GM12864 (cell line): ENCODE data around the gene KREMEN1.

Experiments used
- DNase-seq: peaks from one replicate; pipeline ENCODE4 v3.0.0-alpha.2; 2011; ENCODE audit warnings: low read depth
- H3K4me3 ChIP-seq: 2 replicates; pipeline ENCODE4 v1.5.1; 2011; ENCODE audit warnings: mild to moderate bottlenecking, low read depth, low read length, control low read depth
- CTCF ChIP-seq: IDR thresholded peaks from 2 replicates; pipeline ENCODE4 v1.5.1; 2011; ENCODE audit warnings: low read depth, mild to moderate bottlenecking, moderate library complexity, low read length, control low read depth, inconsistent platforms; ENCODE audit errors: missing control alignments

The KREMEN1 gene

GRCh38 chr22:29060931-29061330 lies 11.9 kb upstream of the KREMEN1 start:
- TF ChIP-seq CTCF, result no peak
- no peak for DNase-seq
- H3K4me3 ChIP-seq, result no peak overlapping the region

GRCh38 chr22:29061773-29062172 lies 11.1 kb upstream of the KREMEN1 start, which contains the start of gene C22orf31:
TSS of gene C22orf31 (minus strand) at chr22:29061831. CDS start at chr22:29061792, 39 bp downstream.
- no peak within 1 kb of the TSS for H3K4me3 ChIP-seq
- TF ChIP-seq CTCF, result no peak
- no peak for DNase-seq

- no peak for DNase-seq
- TF ChIP-seq CTCF, result no peak
- H3K4me3 ChIP-seq, result no peak overlapping the region
Measured at GRCh38 chr22:29062286-29062821, 10.5 kb upstream of the KREMEN1 start.

- no peak overlapping the region for H3K4me3 ChIP-seq
- TF ChIP-seq CTCF, result no peak
- no peak for DNase-seq
Measured at GRCh38 chr22:29065468-29066190, 7.2 kb upstream of the KREMEN1 start.

- TF ChIP-seq CTCF, result no peak
- DNase-seq, result no peak
- H3K4me3 ChIP-seq, result no peak overlapping the region
Measured at GRCh38 chr22:29069463-29069862, 3.4 kb upstream of the KREMEN1 start.

- DNase-seq, result no peak
- no peak overlapping the region for H3K4me3 ChIP-seq
- TF ChIP-seq CTCF, result no peak
Measured at GRCh38 chr22:29070490-29070889, 2.3 kb upstream of the KREMEN1 start.
